Raji (cell line): Measurements from ENCODE around the gene PAX5.

Experiments
- POLR2A ChIP-seq: IDR thresholded peaks from 2 replicates; pipeline ENCODE4 v1.6.1; 2011; ENCODE audit warnings: low read depth, low read length, control low read depth; ENCODE audit not compliant: insufficient read depth

Gene PAX5

DNA sequence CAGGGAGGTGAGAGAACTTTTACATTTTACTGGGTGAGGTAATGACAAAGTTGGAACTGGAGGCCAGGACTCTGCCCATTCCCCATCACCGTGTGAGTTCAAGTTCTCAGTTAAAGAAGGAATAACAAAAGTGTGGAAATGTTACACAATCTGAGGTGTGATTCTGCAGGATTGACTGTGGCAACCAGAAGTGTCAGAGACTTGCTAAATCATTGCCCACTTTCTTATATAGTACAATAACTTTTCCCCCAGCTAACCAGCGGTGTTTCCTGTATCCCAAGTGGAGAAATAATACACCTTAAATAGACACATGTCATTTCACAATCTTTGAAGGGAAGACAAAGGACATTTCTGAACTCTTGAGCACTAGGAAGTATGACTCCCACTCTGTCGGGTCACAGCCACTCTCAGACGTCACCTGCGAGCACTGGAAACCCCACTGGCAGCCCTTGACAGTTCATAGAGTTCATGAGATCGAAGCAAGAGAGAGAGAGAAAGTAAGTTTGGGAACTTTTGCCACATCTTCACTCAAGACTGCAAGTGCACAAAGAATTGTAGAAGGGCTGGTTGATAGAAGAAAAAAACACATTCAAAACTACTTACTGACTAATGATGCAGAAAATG, 28.4 kb downstream of the PAX5 start:
- TF ChIP-seq POLR2A = no peak

DNA sequence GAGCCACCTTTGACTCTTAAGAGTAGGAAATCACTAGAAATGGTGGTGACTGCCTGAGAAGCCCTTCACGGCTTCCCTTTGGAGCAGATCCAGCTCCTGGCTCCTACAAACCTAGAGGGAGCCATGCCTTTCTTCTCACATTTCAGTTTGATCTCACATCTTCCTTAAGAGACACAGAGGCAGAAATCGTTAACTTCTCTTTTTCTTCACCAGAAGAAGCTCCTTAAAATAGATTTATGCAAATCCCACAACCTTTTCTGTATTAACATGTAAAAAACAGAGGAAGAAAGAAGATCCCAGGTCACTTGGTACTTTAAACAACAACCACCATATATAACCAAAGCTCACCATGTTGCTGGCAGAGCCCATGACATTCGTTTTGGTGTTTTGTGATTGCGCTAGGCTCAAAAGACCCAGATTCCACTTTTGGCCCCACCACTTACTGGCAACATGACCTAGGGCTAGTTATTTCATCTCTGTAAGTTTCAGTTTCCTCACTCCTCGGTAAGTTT, 29.6 kb downstream of the PAX5 start:
- TF ChIP-seq POLR2A = peak; percentile 47; the same call in 1 of the 2 replicates

GRCh38 chr9:37002413-37003217, 31.5 kb downstream of the PAX5 start:
- TF ChIP-seq POLR2A = no peak

DNA sequence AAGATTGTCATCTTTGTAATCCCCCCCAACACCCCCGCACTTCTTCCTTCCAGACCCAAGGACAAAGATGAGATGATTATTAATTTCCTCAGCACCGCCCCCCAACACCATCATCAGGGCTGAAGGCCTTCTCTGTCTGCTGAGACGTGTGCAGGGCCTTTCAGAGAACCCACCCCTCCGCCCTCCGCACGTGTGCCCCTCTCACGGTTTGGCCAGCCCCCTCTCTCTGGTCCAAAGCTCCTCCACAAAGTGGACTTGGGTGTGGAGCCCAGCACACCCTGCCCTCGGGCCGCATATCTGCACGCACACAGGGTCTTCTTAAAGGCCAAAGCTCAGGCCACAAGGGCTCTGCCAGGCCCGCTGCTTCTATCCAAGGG, 32.0 kb downstream of the PAX5 start:
- TF ChIP-seq POLR2A = no peak

GRCh38 chr9:37001459-37001858, 32.6 kb downstream of the PAX5 start:
- TF ChIP-seq POLR2A = no peak

DNA sequence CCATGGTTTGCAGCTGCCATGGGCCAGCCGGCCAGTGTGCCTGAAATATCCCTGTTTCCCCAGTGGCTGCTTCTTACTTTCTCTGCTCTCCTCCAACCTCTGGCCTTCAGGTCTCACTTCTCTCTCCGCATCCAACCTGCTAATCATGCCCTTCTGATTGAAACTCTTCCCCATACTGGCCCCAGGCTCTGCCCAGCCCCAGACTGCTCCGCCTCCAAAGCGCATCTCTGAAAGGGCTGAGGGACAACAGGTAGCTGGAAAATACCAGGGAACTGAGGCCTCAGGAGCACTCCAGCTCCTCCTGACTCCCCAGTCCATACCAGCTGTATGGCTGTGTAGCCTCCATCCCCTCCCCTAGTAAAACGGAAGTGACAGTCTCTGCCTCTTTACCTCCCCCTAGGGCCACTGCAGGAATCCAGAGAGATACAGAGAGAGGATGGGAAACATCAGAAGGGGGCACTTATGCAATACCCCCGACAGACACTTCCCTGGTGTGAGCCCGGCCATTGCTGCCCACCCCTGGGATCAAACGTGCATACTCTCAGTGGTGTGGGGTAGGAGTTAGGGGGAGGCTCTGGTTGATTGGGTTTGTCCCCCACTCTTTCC, 34.2 kb downstream of the PAX5 start:
- no peak for TF ChIP-seq POLR2A

GRCh38 chr9:36997414-36997813, 36.7 kb downstream of the PAX5 start:
- no peak for TF ChIP-seq POLR2A

DNA sequence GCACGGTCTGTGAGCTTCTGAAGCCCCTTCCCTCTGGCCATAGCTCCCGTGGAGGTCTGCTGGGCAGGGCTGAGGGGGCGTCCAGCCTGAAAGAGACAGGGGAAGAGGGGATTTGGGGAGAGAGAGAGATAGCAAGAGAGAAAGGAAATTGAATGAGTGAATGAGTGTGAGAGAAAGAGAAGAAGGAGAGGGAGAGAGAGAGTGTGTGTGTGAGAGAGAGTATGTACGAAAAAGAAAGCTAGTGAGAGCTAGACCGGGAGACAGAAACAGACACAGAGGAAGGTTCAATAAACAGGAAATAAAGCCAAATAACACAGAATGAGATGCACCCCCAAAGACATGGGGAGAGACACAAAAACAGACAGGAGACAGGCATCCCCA, 37.4 kb downstream of the PAX5 start:
- no peak for TF ChIP-seq POLR2A

DNA sequence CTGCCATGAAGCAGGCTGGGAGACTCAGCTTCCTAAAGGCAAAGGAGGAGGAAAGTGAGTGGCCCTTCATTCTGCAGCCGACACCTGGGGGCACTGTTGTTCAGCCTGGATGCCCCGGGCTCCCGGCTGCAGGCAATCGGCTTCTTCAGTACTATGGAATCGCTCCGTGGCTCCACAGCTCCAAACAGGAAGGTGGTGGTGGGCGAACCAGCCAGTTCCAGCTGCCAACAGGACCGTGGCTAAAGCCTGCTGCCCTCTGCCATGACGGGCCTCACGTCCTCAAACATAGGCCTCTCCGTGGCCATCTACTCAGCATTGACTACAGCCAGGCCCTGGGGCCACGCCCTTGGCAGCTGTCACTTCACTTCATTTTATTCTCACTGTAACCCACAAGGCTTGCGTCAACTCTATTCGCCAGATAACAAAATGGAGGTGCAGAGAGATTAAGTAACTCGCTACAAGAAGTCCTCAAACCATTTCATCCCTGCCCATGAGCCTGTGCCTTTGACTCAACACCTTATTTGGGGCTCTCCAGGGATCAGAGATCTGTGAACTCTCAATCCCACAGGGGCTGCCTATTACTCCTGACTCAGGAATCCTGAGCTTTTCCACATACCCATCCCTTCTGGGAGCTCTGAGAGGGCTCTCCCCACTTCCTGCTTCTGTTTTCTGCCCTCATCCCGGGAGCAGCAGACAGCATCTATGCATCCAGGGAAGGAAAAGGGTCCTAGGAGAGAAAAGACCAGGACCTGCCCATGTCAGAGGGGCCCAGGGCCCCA, 38.0 kb downstream of the PAX5 start:
- no peak for TF ChIP-seq POLR2A

DNA sequence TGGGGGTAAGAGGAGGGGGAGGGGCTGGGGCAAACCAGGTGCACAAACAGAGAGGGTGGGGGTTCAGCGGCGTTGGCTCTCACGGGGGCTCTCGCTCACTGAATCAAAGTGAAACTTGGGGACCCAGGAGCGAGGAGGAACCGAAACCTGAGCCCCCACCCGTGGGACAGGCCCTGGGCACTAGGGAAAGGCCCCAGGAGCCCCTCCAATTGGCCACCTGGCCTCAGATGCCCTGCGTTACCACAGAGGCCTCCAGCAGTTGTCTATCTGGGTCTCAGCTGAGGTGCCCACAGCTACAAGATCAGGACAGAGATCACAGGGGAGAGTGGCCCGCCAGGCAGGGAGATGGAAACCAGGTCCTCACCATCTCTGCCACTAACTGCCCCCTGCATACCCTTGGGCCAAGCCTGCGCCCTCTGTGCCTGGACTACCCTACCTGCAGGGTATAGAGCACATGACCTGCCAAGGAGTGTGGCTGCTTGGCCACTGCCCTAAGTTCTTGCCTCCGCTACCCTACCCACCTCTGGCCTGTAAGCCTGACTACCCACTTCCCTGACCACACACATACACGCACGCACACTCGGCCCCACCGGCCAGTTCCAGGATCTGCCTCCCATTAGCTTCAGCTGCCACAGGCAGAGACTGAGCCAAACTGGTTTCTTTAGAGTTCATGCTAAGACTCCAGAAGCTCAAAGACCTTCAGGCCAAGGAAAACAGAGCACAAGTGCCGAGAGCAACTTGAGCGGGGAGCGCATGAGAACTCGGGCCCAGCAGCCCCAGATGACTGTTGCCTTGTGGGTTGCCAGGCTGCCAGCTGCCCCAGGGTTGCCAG, 39.9 kb downstream of the PAX5 start:
- peak; percentile 36; the same call in 1 of the 2 replicates for TF ChIP-seq POLR2A

DNA sequence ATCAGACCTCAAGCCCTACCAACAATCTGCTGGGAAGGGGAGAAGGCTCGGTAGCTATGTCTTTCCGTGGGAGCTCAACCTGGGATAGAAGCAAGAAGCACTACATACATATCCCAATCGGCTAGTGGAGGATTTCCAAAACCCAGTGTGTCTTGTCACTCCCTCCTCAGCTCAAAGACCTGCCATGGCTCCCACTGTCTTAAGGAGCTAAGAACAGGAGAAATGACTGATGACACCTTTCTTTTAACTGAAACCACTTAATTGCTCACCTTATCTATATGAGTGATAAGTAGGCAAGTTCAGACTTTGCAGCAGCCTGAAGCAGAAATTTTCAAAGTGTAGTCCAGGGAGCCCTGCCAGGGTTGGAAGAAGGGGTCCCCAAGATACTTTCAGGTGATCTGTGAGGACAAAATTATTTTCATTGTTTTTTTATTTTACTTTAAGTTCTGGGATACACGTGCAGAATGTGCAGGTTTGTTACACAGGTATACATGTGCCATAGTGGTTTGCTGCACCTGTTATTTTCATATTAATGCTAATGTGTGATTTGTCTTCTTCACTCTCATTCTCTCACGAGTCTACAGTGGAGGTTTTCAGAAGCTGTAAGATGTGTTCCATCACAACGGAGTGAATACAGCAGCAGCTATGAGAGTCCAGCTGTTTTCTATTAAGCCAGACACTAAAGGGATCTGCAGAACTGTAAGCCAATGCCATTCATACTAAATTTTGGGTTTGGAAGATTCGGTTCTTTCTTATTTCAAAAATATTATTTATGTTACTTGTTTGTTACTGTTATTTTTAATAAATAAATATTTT, 41.4 kb downstream of the PAX5 start:
- no peak for TF ChIP-seq POLR2A

- no peak for TF ChIP-seq POLR2A
These were observed 42.4 kb downstream of the PAX5 start for GRCh38 chr9:36991516-36992134.

DNA sequence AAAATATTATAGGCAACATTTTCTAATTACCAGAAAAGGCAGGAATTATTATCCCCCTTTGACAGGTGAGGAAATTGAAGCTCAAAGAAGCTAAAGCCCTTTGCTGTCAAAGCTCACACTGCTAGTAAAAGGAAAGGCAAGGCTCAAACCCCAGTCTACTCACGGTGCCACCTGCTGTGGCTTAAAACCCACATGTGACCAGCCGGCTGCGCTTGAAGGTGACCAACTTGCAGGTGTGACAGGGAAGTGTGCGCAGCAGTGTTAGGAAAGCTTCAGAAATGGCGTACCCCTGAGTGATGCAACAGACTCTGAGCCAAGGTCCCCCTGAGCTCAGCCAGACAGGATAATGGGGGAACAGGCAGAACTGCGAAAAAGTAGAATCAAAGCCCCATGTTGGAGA, 45.2 kb downstream of the PAX5 start:
- TF ChIP-seq POLR2A = no peak
